Measurements from ENCODE around the gene IGSF22.

The IGSF22 gene

DNA sequence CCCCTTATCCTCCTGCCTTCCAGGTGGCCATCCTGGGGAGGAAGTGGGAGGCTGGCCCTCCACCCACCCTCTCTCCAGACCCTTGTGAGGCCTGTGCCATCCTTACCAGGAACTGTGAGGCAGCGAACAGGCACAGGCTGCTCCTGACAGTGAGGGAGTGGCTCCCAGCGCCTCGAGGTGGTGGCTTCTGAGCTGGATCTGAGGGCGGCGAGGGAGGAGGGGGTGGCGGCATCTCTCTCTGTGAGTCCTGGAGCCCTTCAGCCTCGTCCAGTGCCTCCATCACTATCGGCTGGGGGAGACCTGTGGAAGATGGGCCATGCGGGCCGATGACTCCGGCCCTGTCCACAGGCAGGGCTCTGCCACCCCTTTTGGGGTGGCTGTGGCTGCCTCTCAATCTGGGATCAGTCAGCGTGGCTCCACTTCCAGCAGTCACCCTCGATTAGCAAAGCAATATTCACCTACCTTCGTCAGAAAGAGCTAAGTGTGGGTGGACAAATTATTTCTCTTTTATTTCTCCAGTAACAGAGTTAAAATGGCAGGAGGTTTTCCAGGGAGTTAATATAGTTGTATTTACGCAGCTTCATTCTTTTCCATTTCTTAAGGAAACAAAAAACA is 18.0 kb upstream of the IGSF22 start:
- no peak for DNase-seq

DNA sequence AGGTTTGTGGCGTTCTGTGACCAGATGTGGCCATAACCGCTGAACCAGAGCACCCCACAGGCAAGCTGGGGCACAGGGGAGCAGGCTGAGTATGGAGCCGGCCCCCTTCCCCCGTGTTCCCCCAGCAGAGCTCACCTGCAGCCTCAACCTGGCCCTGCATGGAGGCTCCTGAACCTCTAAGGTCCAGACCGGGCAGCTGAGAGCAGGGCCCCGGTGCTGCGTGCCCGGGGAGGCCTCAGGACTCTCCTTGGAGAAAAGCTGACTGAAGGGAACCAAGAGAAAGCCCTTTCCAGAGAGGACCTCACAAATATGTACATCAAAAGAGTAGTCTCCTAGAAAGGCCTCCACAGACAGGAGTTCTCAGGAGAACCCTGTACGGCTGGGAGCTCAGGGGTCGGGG is 17.4 kb upstream of the IGSF22 start:
- no peak for DNase-seq

DNA sequence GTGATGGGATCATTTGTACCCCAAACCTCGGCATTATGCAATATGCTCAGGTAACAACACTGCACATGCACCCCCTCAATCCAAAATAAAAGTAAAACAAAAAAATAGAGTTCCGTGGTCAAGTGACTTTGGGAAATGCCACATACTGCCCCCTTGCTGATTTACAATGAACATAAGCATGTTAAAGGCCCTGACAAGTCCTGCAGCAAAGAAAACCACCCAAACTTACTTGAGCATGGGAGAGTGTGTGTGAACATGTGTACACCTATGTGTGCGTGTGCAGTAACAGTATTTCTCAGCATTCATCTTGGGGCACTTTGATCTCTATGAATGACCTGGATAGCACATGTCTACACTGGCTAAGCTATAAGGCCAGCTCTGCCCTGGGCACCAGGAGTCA is 15.8 kb upstream of the IGSF22 start:
- no peak for DNase-seq

DNA sequence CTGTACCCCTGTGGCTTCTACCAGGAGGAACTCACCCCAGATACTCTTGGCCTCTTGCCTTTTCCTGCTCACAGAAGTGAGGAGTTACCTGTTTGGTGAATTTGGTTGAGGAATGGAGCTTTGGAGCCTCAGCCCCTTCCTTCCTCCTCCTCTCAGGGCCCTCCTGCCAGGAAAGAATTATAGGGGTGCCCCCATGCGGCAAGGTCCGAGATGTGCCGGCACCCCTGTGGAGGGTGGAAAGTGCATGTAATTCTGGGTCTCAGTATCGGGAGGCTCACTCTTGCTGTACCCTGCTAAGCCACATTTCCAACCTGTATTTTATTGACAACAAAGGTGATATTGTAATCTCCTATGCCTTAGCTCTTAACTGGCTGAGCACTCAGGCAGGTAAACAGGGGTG is 13.7 kb upstream of the IGSF22 start:
- no peak for DNase-seq

DNA sequence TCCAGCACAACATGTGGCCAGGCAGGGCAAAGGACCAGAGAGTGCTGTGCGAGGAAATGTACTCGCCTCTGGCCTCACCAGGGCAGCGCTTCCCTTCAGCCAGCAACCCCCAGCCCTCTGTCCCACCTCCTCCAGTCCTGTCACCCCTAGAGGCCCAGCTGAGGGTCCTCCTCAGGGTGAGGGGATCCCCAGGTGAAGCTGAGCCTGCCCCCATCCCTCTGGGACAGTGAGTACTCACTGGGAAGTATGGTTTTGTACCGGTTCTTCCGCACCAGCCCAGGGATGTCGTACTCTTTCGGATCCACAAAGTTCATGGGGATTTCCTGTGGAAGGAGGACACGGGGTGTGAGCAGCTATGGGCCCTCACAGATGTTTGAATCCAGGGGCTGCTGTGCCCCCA is 11.7 kb upstream of the IGSF22 start:
- no peak for DNase-seq

DNA sequence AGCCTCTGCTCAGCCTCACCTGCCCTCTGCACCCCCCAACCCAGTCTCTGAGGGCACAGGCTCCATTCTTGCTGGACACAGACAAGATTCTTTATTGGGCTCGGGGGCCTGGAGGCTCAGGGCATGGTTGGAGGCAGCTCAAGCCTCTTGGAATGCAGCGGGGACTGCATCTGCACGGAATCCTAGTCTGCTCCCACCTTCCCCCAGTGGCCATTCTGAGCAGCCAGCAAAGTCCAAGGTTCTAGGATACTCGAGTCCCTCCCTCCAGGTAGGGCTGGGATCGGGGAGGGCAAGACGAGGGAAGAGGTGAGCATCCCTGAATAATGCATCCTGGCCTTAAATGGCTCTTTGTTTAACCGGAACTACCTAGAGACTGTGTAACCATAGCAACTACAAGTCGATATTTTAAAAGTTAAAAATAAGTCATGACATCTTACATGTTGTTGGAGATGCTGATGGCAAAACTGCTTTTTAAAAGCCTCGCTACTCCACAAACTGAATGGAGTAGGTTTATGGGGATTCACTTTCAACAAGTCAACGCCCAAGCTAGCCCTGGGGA is 10.7 kb upstream of the IGSF22 start:
- DNase-seq: no peak

DNA sequence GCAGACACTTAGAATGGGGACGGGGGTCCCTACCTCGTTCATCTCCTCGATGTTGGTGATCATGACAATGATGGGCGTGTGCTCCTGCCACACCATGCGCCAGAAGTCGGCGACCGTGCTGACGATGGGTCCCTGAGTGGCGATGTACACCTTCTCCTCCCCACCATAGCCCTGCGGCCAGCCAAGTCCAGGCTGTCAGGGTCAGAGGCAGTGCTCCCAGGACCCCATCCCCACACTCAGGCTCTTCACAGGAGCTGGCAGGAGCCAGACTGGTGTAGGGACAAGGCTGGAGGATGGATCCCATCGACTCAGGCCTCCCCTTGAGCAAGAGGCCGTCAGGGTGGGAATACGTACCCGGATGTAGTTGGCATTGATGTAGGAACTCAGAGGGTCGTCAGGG is 7.2 kb upstream of the IGSF22 start:
- no peak for DNase-seq

DNA sequence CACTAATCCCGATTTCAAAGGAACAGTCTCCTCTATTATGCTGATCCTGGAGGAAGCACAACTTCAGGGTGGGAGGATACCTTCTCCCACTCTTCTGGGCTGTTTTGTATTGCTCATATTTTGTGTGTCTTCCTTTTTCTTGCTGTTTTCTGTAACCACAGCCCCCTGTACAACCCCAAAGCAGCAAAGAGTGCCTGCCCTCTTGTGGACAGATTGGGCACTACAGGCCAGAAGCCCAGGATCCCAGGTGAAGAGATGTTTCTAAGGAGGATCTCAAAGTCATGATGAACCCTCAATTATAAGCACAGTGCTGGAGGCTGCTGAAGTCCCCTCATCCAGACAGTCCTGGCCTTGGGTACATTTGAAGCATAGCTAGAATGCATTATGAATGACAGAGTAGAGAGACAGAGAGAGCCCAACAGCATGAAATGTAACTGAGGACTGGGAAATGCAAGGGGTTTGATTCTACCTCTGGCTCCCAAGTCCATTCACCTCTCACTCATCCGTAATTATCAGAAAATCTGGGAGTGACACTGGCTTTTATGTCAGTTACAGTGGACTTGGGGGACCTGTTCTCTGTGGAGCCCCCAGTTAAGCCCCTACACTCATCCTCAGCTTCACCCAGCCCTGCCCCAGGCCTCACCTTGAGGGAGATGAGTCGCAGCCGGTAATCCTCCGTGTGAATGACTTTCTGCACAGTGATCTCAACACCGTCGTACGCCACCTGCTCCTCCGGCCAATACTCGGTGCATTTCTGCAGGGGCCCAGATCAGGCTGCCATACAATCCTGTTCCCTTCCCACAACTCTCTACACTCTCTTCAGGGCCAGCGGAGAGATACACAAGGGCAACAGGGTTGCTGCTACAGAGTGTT is 6.2 kb upstream of the IGSF22 start:
- DNase-seq: peak; percentile 47

DNA sequence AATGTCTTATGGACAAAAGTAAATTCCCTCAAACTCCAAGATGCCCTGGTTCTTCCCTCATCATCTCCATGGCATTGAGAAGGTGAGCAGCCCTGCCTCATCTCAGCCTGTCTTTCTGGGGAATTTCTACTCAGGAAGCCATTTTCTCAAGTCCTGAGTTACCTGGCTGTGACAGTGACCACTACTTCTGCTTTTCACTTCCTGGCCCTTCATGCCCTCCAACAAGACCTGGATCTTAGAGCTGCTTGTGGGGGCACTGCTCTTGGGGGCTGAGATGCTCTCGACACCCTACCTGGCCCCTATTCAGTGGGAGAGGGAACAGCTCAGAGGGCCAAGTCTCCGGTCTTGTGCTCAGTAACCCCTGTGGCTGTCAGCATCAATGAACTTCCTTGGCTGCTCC is 5.5 kb upstream of the IGSF22 start:
- DNase-seq: no peak

DNA sequence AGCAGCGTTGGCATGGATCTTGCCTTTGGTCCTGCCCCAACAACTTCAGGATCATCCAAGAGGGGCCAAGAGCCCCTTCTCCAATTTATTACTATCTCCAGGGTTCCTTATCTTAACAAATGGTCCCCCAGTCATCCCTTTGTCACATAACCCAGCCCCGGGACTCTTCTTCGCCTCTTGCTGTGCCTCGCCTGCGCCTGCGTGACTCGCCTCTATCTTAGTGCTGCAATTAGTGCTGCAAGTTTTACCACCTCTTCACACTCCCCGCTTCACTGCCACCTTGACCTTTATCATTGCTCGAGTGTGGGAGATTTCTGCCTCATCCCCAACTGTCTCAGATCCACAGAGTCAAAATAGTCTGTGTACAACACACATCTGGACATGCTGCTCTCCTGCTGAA is 4.0 kb upstream of the IGSF22 start:
- DNase-seq: no peak

DNA sequence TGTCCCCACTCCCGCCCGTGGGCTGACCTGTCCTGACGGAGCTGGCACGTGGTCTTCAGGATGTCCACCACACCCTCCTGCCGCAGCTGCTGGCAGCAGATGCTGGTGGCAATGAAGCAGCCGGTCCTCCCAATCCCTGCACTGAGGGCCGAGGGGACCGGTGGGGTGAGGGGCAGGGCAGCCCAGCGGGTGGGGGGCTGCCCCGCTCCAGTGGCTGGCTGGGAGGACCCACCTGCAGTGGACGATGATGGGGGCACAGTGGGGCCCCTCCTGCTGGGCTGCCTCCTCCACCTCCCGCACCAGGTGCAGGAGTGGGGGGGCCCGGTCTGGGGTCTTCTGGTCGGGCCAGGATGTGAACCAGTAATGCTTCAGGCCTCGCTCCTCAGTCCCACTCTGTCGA is 3.4 kb upstream of the IGSF22 start:
- no peak for DNase-seq

DNA sequence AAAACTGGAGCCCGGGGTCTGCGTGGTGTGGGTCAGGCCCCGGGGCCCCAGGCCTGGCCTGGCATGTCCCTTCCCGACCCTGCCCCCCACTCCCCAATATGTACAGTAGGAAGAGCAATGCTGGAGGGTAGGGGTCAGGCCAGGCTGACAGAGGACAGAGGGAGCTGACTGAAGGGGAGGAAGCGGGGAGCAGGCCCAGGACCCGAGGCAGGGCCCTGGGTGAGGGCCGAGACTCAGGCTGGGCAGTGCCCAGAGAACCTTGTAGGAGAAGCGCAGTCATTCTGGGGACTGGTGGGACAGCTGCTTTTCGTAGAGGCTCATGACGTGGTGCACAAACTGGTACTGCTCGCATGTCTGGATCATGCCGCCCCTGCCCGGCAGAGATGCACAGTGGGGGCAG is 2.7 kb upstream of the IGSF22 start:
- DNase-seq: no peak

DNA sequence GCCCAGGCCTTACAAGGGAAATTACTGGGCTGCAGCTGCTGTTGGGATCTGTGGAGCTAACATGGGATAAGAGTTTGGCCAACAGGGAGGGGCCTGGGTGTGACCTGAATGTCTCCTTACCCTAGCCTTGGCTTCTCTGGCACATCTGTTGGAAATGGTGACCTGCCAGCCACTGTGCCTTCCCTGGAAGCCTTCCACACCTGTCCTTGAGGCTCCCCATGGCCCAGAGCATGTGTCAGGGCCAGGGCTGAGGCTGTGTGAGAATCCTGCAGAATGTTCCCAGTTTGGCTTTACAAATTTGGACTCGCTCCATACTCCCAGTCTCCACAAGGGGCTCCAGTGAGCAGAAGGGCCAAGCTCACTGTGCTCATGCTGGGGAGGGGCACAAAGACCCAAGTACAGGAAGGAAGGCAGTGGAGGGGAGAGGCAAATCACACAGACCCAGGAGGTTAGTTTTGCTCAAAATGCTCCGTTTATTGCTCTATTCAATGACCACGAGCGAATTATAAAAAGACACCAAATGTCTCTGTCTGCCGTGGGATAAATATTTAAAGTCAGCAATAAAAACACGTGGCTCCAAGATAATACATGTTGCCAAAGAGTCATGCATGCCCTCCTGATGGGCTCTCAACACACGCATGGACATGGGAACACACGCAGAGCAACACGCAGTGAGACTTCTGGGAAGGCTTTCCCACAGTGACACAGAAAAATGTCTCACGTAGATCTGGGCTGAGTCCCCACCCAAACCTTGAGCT is 1.7 kb upstream of the IGSF22 start:
- peak; percentile 38 for DNase-seq

DNA sequence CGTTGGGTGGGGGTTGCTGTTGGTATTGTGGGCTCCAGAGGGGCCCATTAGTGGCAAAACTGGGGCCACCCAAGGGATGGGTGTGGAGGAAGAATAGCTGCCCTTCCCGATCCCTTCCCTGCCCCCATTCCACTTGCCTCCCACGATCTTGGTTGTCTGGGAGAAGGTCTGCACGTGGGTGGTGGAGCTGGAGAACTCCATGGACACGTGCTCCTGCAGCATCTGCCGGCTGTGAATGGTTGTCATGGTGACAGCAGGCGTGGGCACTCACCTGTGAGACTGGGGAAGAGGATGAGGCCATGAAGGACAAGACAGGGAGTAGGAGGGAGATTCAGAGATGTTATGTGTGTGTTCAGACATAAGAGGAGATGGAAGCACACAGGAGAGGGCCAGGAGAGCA is 2.0 kb downstream of the IGSF22 start:
- no peak for DNase-seq

DNA sequence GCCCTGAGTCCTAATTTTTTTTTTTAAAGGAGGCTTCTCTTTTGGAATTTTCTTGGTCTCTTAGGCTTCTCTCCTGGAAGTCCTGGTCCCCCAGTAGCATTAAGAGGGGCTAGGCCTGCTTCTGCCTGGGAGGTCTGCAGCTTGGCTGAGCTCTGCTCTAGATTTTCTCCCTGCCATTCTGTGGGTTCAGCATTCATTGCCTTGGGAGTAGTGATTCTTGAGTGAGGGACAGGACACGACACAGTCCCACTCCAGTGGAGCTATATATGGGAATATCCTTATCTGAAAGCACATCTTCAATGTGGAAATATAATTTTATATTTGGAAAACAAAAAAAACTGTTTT is 3.7 kb downstream of the IGSF22 start:
- DNase-seq: no peak

DNA sequence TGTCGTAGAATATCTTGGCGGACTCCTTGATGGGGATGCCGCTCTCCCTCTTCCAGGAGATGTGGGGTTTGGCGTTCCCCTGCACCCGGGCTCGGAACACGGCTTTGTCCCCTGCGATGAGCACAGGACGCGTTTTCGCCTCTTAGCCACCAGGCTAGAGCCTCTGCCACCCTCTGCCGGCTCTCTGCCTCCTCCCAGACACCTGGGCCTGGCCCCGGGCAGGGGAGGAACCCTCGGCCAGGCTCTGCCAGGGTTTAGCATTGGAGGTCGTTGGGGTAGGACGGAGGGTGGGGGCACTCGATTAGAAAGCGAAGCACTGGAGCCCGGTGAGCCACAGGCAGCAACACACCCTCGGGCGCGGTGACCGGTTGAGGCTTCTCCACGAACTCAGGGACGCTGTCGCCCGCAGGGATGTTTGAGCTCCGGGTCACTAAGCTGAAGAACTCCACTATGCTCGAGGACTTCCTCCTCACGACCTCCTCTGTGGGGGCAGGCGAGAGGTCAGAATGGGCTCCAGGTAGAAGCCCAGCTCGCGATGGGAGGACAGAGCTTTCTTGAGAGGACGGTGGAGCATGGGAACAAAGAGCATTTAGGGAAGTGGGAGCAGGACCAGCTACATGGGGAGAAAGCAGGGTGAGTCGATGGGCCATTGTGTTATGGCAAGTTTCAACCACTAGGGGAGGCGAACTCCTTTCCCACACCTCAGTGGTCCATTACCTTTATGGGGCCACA is 4.3 kb downstream of the IGSF22 start:
- peak; percentile 77 for DNase-seq

DNA sequence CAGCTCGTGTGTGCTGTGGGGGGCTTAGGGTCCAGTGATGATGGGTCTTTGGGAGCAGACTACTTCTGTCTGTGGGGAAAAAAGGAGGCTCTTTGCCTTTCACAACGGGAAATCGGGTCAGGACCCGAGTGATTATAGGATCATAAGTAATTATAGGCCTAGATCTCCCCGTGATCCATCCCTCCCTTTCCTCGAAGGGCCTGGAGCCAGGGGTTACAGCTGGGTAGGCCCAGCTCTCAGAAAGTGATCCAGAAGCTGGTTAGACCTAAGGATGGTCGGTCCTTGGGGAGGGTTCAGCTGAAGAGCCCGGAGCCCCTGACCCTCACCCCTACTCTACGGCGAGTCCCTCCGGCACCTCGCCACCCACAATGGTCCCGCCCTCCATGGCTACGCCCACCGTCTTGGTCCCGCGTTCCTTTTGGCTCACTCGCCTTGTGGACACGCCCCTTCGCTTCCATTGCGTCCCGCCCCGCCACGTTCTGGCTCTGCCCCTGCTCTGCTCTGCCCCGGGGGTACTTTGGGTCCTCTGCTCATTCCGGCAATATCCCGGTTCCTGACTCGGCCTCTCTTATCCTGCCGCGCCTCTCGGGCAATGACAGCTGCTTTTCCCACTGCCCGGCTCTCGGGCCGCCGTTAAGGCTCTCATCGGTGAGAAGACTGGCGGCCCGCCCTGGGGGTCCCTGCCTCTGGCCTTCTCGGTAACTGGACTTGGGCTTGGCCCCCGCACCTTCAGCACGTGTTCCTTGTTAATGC is 5.0 kb downstream of the IGSF22 start:
- peak; percentile 88 for DNase-seq

DNA sequence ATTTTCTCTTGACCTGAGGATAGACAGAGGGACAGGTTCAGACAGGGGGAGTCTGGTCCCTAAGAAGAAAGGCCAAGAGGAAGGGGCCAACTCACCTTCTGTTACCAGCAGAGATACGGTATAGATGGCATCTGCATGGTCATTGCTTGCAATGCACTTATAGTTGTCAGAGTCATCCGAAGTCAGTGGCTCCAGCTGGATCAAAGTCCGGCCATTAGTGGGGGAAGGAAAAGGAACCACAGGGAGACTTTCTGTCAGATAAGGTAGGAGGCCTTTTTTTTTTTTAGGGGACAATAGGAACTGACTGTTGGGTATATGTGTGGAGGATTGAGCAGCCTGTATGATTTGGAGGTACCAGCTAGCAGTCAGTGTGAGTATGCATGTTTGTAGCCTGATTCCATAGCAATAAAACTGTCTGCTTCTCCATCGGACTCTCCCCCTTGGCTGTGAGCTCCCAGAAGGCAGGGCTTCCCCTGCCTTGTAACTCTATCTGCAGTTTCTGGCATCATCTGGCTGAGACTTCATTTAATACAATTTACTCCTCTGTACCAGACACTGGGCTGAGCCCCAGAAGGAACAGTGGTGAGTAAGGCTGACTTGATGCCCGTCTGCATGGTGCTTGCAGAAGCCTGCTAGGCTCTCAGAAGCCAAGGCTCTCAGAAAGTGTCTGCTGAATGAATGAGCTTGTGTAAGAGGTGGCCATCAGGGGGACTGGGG is 5.7 kb downstream of the IGSF22 start:
- DNase-seq: no peak

DNA sequence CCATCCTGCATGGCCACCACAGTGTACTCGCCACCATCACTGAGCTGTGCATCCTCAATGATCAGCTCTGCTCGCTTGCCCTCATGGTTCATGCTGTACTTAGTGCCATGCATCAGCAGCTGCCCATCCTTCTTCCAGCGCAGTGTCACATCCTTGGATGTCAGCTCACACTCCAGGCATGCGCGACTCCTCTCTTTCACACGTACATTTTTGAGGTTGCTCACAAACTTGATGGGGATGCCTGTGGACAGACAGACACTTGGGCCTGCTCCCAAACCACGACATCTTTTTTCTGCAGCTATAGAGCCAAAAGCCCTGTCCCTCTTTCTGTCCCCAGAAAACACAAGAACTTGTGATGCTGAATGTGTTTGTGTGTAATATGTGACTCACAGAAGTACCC is 10.5 kb downstream of the IGSF22 start:
- no peak for DNase-seq

DNA sequence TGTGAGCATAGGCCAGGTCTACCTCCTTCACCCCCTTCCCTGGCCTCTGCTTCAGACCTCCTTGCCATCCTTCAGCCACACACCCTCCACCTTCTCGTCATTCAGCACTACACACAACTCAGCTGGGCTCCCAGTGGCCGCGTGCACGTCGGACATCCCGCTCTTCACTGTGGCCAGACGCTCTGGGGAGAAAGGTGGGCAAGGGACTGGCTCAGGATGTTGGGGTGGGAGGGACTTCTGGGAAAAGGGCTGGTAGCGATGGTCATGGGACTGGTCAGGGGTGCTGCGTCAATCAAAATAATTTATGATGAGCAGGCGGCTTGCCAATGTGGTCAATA is 11.6 kb downstream of the IGSF22 start:
- DNase-seq: no peak

All from right kidney (tissue), 1 donor.